ENCODE results near the gene FOS.
"Not testable (repeated sequence)": the region's sequence is repeated elsewhere in the genome, so short reads cannot be mapped to it uniquely, and the experiment has no call there.

Gene FOS

DNA sequence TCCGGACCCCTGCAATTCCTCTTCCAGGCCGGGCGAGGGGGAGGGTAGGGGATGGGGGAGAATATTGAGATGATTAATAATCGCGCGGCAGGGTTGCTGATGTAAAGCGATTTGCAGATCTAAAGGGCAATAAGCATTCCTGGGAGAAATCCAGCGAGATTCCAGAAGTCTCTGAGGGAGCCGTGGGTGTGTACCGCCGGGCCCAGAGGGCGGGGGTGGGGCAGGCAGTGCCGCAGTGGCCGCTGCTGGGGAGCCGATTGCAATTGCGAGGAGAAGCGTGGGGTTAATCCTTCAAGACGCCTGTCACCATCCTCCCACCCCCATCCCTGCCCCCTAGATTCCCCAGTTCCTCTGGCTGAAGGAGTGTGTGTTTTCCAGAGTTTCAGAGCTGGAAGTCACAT is 16.4 kb downstream of the FOS start:
- DNase-seq = peak; percentile 58 to 85 (median 72)

DNA sequence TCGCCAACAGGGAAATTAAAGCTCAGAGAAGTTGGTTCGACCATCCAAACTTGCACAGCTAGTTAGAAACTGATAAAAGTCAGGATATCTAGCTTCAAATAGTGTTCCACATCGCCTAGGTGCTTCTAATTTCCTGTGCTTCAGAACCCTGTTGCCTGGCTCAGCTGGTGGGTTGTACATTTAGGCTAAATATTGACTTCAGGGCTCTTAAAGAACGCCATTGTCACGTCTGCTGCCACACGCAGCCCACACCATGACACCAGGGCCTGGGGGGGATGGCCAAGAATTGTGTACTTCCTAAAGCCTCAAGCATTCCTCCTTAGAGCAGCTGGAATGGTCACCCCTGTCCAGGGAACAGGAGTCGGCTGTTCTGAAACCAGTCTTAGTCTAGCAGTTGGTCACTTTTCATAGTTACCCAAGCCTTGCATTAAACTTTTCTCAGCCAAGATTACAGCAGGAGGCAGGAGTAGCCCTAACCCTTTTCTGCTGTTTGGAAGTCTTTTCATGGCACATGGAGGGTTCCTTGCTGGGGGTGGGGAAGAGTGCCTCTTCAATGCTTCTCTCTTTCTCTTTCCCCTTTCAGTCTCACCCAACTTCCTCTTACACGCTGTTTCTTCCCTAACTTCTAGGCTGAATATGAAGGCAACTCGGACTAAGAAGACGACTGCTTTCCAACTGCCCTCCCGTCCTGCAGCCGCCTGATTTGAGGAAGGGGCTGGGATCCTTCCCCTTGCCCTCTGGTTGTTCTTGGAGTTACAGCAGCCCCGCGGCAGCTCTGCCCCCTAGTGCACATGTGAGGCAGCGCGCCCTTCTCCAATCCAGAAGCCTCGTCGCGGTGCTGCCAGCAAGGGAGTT is 17.1 kb downstream of the FOS start:
- peak; percentile 84 to 90 (median 89) for DNase-seq

DNA sequence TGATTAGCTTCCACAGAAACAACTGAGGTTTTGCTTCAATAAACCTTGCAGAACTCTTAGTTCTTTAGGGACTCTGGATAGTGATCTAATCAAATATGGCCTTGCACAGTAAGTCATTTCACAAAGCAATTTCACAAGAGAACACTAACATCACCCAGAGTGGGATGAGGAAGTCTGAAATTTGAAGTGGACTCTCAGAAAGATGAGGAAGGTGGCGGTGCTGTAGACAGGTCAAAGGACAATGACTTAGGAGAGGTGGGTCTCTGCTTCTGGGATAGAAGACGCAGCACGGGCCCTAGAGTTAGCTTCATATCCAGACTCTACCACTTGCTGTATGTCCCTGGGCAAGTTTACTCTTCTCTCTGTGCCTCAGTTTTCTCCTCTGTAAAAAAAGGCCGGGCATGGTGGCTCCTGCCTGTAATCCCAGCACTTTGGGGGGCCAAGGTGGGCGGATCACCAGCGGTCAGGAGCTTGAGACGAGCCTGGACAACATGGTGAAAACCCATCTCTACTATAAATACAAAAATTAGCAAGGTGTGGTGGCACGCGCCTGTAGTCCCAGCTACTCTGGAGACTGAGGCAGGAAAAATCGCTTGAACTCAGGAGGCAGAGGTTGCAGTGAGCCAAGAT is 18.9 kb downstream of the FOS start:
- DNase-seq = peak; percentile 75 to 95 (median 86)

DNA sequence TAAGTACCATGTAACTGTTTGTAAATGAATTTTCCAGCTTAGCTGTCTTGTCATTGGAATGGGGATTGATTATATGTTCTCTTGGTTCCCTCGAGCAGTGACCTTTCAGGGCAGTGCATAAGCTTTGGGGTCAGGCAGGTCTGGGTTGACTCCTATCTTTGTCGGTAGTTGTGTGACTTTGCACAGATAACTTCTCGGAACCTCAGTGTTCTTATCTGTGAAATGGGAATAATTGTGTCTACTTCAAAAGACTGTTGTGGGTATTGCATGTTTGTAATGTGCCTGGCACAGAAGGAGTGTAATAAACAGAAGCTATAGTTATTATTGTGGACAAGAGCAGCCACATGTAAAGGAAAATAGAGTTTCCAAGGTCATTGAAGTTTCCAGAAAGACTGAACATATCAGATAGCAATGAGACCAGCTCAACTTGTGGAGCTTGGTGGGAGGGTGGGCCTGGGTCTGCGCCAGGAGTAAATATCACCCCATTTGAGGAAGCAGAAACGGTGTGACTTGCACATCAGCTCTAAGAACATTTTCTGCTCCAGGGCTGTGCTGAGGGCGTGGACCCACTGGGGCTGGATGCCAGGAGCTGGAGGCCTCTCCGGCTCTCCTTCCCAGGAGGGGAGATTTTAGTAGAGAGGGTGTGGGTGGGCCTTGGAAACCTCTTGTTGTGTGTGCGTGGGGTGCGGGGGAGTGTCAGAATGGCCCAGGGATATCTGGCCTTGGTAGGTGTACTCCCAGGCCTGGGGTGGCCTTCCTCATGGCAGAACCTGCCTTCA is 19.7 kb downstream of the FOS start:
- DNase-seq = peak; percentile 62 to 75 (median 72)

DNA sequence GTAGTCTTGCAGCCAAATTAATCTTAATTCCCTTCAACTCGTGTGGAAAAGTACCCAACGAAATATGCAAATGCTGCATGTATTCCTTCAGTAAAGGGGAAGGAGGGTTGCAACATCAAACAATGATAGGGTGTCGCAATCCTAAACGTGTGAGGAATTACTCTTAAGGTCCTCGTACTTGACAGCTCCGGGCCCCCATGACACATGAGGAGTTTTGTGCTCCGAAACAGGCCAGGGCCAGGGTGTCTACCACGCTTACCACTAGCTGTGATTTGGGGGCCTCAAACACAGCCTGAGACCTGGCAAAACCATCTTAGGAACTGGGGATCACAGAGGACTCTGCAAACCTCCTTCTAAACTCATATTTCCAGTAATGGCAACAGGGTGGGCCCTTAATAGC is 20.4 kb downstream of the FOS start:
- peak; percentile 91 to 98 (median 95) for DNase-seq

DNA sequence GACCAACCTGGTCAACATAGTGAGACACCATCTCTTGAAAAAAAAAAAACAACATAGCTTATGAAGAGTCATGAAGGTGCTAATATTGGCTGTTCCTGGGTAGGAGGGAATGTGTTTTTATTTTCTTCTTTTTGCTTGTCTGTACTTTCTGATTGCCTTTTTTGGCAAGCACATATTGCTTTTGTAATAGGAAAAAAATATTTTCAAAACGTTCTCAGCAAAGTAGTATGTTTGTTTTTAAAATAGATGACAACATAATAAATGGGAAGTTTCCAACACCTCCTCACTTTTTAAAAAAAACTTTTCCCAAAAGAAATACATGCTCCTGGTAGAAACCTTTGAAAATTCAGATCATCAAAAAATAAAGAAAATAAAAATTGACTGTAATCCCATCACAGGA is 20.9 kb downstream of the FOS start:
- DNase-seq = no peak

DNA sequence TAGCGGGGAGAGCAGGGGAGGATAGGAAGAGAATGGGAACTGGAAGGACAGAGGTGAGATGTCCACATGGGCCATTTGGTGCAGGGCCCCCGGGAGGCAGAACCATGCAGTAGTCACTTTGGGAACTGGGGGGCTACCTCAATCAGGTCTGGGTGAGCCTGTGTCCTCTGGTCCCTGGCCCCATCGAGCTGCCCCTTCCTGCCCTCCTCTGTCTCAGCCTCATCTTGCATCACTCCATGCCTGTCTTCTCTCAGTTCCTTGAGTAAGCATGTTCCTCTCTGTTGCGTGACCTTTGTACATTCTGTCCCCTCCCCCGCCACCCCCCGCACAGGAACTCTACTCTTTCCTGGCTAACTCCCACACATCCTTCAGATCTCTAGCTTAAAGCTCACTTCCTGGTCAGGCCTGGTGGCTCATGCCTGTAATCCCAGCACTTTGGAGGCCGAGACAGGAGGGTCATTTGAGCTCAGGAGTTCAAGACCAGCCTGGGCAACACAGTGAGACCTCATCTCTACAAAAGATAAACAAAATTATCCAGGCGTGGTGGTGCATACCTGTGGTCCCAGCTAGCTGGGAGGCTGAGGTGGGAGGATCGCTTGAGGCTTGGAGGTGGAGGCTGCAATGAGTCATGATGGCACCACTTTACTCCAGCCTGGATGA is 23.2 kb downstream of the FOS start:
- DNase-seq = peak; percentile 90 to 96 (median 93)

DNA sequence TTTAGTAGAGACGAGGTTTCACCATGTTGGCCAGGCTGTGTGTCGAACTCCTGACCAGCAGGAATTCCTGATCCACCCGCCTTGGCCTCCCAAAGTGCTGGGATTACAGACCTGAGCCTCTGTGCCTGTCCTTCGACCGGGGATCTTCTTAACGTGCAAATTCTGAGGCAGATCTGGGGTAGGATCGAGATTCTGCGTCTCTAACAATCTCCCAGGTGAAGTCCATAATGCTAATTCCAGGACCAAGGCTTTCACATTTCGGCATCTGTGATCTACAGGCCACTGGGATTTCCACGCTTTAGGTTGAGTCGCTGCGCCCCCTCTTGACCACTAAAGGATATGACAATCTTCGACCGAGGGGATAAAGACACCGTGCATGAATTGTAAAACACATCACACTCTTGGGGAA is 24.8 kb downstream of the FOS start:
- peak; percentile 81 to 93 (median 86) for DNase-seq

DNA sequence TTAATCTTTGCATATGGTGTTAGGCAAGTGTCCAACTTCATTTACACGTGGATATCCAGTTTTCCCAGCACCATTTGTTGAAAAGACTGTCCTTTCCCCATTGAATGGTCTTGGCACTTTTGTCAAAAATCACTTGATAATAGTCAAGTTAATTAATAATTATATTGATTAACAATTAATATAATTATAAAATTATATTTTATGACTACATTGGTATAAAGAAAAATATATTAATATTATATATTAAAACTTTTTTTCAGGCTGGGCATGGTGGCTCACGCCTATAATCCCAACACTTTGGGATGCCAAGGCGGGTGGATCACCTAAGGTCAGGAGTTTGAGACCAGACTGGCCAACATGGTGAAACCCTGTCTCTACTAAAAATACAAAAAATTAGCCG is 27.8 kb downstream of the FOS start:
- DNase-seq = not testable (repeated sequence)

DNA sequence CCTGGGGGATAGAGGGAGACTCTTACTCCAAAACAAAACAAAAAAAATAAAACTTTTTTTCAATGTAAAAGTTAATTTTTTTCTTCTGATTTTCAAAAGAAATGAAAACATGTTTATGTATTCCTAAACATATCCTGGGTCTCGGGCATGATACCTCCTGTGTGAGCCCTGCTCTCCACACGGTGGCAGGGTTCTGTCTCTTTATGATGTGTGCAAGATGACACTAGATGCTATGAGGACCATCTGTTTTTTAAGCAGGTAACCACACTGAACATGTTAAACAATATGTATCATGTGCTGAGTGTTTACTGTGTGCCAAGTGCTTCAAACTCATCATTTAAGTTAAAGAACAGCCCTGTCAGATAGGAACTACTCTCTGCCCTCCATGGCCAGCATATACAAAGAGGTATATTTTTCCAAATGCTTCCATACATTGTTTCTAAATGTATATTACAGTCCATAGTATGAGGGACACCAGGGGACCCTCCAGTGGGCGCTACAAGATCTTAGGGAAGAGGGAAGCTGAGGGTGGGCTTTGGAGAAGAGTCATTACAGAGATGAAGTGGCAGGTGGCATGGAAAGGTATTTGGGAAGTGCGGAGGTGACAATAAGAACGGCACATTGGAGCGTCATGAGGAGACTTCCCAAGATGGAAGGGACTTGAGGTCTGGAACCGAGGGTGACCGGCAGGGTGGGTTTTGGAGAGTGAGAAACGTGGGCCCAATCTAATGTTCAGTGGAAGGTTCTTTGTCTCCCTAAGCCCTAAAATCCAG is 28.5 kb downstream of the FOS start:
- DNase-seq = peak in 2 of 4 experiments; percentile 28 to 35

DNA sequence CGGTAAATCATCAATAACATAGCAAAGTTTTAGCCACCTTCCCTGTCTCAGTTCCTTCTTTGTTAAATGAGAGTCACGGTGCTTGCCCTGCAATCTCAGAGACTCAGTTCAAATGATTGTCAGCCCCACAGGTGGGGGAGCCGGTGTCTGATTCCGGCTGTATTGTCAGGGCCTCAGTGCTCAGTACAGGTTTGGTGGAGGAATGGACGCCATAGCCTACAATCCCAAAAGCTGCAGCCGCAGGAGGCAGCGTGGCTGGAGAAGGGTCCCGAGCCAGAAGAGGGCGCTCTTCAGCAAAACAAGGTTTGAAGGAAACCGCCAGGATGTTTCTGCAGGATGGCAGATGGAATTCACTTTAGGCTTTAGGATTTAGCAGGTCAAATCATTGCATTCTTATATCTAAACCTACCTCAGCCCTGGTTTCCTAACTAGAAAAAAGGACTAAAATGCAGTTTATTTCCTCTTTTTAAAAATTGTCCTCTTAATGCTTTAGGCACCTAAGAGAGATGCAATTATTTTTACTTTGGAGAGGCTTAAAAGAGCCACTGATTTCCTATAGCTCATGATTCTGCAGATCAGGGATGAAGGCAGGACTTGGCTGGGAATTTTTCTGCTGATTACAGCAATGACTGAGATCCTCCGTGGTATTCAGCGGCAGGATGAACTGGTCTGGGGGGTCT is 29.2 kb downstream of the FOS start:
- peak; percentile 87 to 95 (median 94) for DNase-seq

DNA sequence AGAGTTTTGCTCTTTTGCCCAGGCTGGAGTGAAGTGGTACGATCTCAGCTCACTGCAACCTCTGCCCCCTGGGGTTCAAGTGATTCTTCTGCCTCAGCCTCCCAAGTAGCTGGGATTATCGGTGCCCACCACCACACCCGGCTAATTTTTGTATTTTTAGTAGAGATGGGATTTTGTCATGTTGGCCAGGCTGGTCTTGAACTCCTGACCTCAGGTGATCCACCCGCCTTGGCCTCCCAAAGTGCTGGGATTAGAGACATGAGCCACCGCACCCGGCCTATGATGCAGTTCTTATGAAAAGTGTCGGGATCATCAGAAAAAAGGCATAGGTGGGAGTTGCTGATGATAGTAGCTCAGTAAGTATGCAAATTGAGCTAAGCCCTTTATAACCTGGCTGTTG is 30.4 kb downstream of the FOS start:
- DNase-seq = not testable (repeated sequence)

DNA sequence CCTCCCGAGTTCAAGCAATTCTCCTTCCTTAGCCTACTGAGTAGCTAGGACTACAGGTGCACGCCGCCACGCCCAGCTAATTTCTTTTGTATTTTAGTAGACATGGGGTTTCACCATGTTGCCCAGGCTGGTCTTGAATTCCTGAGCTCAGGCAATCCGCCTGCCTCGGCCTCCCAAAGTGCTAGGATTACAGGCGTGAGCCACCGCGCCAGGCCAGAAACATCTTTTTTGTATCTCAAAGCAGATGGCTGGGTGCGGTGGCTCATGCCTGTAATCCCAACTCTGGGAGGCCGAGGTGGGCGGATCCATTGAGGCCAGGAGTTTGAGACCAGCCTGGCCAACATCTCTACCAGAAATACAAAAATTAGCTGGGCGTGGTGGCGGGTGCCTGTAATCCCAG is 30.9 kb downstream of the FOS start:
- DNase-seq = not testable (repeated sequence)

DNA sequence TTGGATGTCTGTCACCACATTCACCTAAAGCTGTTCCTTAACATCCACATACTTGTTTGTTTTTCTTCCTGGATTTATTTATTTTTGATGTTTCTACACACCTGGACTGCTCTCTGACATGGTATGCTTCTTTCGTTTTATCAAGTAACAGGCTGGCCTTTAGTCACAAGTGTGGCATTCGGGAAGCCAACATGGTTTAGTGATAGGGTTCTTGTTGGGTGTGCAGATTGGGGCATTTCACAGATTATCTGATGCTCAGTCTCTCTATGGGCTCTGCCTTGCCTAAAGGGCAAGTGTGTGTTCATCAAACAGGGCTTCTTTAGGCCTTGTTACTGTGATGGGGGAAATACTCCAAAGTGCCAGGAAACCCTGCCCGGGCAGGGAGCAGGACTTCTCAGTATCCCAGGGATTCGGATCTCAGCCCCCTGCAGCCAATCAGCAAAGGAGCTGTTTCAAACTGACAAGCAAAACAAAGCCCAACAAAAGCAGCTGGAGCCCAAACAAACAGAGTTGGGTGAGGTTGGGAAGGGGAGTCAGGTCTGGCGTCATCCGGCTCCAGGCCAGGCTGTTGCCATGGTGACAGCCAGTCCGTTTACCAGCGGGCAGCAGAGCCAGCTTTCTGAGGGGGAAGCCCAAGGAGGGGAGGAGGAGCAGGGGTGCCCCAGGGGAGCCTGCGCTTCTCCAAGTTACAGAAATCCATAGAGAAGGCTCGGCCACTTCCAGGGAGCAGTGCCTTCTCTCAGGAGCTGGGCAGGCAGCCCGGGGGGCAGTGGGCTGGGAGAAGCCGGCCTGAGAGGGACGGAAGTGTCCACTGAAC is 31.9 kb downstream of the FOS start:
- DNase-seq = peak in 2 of 4 experiments; percentile 29 to 36

DNA sequence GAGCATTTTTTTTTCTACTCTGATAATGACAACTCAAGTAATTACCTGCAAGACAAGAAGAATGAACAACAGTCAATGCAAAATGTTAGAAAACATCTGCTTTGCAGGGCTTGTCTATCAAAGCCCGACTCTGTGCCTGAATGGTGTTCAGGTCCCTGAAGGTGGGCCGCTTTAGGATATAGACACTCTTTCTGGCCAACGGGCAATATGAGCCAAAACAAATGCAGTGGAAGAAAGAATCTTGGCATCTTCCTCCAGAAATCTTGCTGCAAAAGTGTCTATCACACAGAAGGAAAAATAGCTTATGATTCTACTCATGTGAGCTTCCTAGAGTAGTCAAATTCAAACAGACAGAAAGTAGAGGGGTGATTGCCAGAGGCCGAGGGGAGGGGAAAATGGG is 32.7 kb downstream of the FOS start:
- no peak for DNase-seq

DNA sequence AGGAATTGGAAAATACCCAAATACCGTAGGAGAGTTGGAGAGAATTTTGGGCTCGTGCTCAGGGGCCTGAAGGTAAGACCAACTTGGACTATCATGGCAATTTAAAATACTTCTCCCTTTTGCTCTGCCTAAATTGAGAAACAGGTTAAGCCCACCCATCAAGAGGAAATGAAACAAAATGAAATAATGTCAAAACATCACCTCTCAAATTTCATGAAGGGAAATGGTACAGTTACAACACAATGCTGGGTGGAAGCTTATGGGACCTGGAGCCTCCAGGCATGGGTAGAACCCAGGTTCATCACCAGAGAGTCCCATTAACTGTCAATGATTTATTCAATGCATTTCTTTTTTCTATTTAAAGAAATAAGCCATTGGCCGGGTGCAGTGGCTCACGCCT is 33.7 kb downstream of the FOS start:
- no peak for DNase-seq

DNA sequence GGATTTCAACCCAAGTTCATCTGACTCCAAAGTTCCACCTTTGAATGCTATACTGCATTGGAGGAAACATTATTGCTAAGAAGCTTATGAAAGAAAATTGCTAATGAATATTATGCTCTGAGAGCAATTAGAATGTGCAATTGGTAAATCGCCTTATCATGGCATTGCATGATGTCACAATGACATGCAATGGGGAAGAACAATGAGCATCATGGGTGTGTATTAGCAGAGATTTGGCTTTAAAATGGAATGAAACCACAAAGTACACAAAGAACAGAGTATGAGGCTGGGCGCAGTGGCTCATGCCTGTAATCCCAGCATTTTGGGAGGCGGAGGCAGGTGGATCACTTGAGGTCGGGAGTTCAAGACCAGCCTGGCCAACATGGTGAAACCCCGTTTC is 34.7 kb downstream of the FOS start:
- DNase-seq = no peak

DNA sequence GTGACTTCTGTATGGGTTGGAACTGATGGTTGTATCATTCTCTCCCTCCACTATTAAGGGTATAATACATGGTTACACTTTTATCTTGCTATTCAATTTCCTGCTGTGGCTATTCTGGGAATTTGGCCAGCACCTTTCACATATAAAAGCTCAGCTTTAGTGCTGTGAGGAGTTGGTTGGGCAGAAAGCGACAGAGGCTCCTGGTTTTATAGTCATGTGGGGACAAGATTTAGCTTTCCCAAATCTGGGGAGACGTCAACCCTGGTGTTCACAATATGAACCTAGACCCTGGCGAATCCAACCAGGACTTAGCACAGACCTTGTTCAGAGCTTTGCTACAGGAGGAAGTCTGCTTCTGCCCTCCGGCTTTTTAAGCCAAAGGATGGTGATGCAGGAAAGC is 36.5 kb downstream of the FOS start:
- no peak for DNase-seq

DNA sequence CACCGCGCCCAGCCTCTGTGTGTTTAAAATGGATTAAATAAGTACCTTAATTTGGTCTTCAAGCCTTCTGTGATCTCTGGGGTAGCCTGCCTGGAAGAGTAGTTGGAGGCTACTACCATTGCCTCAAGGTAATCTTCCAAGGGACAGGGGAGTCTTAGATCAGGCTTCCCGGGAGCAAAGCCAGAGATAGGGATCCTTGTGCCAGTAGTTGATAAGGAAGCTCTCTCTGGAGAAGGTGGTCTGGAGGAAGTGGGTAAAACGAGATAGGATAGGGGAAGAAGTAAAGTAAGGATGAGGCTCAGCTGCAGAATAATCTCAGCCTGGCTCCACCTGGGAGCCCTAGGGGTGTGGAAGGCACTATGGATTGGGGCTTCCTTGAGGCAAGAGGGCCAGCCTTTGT is 38.5 kb downstream of the FOS start:
- no peak for DNase-seq

DNA sequence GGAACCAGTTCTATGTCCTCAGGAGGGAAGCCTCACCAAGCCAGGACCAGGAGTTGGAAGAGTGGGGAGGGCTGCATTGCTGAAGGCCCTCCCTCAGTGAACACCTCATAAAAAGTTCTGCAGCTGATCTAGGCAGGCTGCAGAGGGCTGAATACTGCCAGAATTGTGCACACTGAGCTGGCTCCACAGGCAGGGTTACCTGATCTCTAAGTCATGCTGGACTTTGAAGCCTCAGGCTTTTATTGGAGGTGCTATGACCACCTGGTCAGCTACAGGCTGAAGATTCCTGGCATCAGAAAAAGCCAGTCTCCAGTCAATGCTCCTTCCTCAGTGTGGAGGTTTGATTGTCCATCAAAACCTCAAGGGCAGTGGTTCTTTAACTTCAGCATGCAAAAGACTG is 39.7 kb downstream of the FOS start:
- DNase-seq = no peak
